IPS-NIHi11 (cell line): ENCODE results near the gene CATSPERE.

Source experiments
- DNase-seq: peaks from one replicate; pipeline ENCODE4 v3.0.0; 2012; ENCODE audit warnings: mixed read lengths, low spot score

The CATSPERE gene

GRCh38 chr1:244461245-244462071 lies at the start of gene CATSPERE:
Gene CATSPERE, plus strand, starts transcription at chr1:244461273. Its CDS starts 157 bp downstream, at chr1:244461430.
- DNase-seq: peak; percentile 89

GRCh38 chr1:244412176-244412575 lies 48.9 kb upstream of the CATSPERE start:
- no peak for DNase-seq

GRCh38 chr1:244413736-244414135 lies 47.3 kb upstream of the CATSPERE start:
- DNase-seq: no peak

DNA sequence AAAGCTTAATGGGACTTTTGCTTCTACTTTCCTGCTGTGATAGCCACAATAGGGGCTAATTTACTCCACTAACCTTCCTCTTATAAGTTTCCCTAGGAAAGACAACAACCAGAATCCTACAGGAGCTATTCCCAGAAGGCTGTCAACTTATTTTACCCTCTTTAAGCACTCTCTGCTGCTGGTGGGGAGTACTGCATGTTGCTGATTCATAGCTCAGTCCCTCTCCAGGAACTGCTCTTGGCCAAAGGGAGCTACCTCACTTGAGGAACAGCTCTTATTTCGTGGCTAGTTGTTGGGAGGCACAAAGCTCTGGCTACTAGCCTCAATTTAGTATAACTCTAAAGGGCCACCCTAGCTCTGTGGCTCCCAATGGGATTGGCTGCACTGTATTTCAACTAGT lies 46.5 kb upstream of the CATSPERE start:
- DNase-seq: peak; percentile 23

DNA sequence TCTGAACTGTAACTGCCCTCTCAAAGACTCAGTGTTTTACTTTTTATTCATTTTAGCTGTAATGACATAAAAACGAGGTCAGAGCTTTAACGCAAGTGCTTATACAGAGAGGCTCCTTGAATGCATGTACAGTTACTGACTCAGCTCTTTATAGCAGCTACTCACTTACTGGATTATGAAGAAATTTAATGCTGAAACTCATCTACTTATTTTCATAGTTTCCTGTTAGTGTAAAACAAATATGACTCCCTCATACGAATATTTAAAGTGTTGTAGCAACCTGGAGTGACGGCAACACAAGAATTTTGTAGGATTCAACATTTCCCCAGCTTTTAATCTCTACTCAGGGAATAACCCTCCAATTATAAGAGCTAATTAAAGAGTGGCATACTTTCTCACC lies 42.0 kb upstream of the CATSPERE start:
- no peak for DNase-seq

DNA sequence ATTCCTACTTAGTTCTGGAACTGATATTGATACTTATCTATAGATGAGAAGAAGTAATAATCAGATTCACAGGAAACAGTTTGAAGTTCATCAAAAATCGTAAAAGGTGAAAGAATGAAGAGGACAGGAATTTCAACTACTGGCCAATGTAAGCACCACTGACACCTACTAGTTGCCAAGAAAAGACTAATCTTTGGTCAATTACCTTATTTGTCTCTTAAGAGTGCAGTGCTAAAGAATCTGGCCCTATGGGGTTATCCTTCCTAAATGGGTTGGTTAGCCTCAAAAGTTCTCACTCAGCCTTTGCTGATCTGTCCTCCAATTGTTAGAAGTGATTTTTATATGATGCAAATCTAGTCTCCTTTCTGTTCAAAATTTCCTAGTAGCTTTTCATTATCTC lies 38.9 kb upstream of the CATSPERE start:
- no peak for DNase-seq

DNA sequence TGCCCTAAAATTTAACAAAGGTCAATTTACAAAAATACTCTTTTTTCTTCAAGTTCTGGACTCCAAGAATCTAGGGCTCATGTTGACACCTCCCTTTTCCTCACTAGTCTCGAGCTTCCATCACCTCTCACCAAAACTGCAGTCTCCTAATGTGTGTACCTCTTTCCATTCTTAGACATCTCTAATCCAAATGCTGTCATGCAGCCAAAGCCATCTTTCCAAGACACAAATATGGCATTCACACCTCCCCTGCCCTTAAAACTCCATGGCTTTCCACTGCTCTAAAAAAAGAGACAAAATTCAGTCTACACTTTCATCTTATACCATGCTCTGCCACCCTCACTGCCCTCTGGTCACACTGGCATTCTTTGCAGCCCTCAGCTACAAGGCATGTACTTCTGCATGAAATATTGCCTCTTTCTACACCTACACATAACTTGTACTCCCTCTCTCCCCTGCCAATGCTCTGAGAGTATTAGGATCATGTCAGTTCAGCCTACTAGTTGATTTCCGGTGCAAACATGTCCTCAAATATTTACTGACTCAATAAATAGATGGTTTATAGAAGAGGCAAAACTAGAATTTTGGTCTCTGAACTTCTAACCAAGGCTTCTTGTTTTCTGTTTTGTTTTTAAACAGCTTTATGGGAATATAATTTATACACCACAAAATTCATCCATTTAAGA lies 36.3 kb upstream of the CATSPERE start:
- DNase-seq: no peak

DNA sequence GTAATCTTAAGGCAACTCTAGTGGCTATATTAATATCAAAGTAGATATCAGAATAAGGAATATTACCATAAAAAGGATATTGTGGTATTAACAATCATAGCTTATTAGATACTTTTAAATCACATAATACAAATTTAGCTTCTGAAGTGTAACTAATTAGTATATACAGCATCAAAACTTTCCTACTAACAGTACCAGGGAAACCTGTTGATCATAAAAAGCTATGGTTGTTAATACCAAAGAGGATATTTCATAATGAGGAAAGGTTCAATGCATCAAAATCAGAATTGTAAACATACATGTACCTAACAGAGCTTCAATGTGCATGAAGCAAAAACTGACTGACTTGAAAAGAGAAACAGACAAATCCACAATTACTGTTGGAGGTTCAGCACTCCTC lies 33.4 kb upstream of the CATSPERE start:
- no peak for DNase-seq

DNA sequence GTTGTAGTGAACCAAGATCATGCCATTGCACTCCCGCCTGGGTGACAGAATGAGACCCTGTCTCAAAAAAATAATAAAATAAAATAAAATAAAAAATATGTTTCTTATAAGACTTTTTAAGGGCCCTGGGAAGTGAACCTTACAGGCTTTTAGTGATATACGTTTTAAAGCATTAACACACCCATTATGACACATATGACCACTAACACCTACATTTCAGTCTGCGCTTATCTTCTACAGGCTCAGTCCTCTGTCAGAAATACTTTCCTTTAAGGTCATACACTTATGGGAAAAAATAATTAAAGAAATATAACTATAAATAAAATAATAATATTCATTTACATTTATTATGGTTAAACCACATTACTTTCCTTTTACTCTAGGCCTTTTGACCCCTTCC lies 31.3 kb upstream of the CATSPERE start:
- DNase-seq: no peak

- no peak for DNase-seq
Observed at GRCh38 chr1:244431166-244431565, 29.9 kb upstream of the CATSPERE start.

- DNase-seq: no peak
Observed at GRCh38 chr1:244435562-244436205, 25.4 kb upstream of the CATSPERE start.

GRCh38 chr1:244436336-244437085 lies 24.6 kb upstream of the CATSPERE start:
- DNase-seq: no peak

GRCh38 chr1:244437086-244437468 lies 24.0 kb upstream of the CATSPERE start:
- DNase-seq: no peak

DNA sequence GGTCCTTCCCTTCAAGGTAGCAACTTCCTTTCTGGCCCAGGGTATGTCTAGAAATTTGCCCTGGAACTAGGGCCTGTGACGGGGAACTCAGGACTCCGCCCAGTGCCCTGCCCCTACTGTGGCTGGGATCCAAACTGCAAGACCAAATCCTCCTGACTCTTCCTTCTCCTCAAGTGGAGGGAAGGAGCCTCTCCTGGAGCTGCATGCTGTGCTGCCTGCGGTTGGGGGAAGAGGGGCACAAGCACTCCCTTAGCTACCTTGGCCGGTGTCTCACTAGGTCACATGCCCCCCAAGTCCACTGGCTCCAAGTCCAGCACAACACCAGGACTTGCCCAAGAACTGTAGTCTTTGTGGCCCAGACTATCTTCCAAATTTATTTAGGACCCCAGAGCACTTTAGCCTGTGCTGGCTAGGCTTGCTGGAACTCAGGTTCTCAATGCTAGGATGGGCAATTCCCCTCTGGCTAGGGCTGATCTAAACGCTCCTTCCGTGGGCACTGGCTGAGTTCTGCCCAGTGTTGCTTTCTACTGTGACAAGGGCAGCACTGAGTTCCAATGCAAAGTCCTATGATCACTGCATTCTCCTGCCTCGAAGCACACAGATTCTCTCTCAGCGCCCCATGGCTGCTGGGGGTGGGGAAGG lies 21.6 kb upstream of the CATSPERE start:
- DNase-seq: peak; percentile 19

DNA sequence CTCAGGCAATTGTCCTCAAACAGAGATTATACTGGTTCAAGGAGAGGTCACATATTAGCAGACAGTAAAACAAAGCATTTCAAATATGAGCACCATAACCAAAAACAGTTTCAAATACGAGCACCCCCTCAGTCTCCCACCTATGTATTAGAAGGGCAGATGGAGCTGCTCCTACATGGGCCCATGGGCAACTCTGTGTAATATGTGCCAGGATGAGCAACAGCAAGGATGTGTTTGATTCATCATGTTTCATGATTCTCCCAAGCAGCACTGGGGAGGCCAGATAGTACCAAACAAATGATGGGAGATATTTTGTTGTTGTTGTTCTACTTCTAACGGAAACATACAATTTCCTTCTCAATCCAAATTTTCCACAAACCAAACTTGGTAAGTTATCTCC lies 18.2 kb upstream of the CATSPERE start:
- no peak for DNase-seq

GRCh38 chr1:244444854-244445253 lies 16.2 kb upstream of the CATSPERE start:
- DNase-seq: peak; percentile 17

- no peak for DNase-seq
Observed at GRCh38 chr1:244445320-244446181, 15.5 kb upstream of the CATSPERE start.

- no peak for DNase-seq
Observed at GRCh38 chr1:244447024-244447423, 14.0 kb upstream of the CATSPERE start.

- DNase-seq: no peak
Observed at GRCh38 chr1:244447552-244447951, 13.5 kb upstream of the CATSPERE start.

- no peak for DNase-seq
Observed at GRCh38 chr1:244448279-244449036, 12.6 kb upstream of the CATSPERE start.
